SU-DHL-6 (cell line): ENCODE results near the gene ZNF148.
A peak's percentile ranks its signal among the peaks of the same experiment; 100 is the strongest.

ENCODE experiments used
- H2AFZ ChIP-seq: fragments of 200-600 bp; sonication (generic); 2 replicates; pipeline ENCODE4 v1.6.1; 2014; ENCODE audit warnings: low read depth, mild to moderate bottlenecking, moderate library complexity, mixed read lengths, antibody characterized with exemption, low read length; ENCODE audit not compliant: severe bottlenecking
- H3F3A ChIP-seq: fragments of 200-600 bp; shearing (Covaris generic); 2 replicates; pipeline ENCODE4 v1.6.0; 2016; ENCODE audit warnings: antibody characterized with exemption, mild to moderate bottlenecking; ENCODE audit not compliant: insufficient read depth
- H3K27ac ChIP-seq: fragments of 200-600 bp; sonication (generic); 2 replicates; pipeline ENCODE4 v1.5.1; 2016; ENCODE audit warnings: low read depth, mild to moderate bottlenecking, low read length, moderate library complexity, mixed read lengths
- H3K27me3 ChIP-seq: fragments of 200-600 bp; sonication (generic), shearing (Covaris generic); 2 replicates; pipeline ENCODE4 v1.6.0; 2014; ENCODE audit warnings: mild to moderate bottlenecking, low read length
- H3K36me3 ChIP-seq: fragments of 200-600 bp; sonication (generic); 2 replicates; pipeline ENCODE4 v1.6.1; 2014; ENCODE audit warnings: mild to moderate bottlenecking, low read length, mixed read lengths
- H3K4me2 ChIP-seq: fragments of 300-600, 200-600 bp; shearing (Covaris generic), sonication (generic); 2 replicates; pipeline ENCODE4 v1.6.0; 2014; ENCODE audit warnings: low read length, low read depth, mild to moderate bottlenecking; ENCODE audit not compliant: poor library complexity, severe bottlenecking
- H3K4me3 ChIP-seq: fragments of 200-600 bp; sonication (generic); 2 replicates; pipeline ENCODE4 v1.5.1; 2014; ENCODE audit warnings: antibody characterized with exemption, low read length, mild to moderate bottlenecking, mixed read lengths; ENCODE audit not compliant: insufficient read depth, poor library complexity, severe bottlenecking
- H3K79me2 ChIP-seq: fragments of 200-600 bp; sonication (generic); 2 replicates; pipeline ENCODE4 v1.6.1; 2014; ENCODE audit warnings: mild to moderate bottlenecking, low read length, moderate library complexity; ENCODE audit not compliant: insufficient read depth
- H3K9ac ChIP-seq: fragments of 200-600 bp; sonication (generic); 2 replicates; pipeline ENCODE4 v1.7.0; 2014; ENCODE audit warnings: mild to moderate bottlenecking, low read length
- H3K9me2 ChIP-seq: fragments of 200-600 bp; sonication (generic); replicated peaks from 2 replicates; pipeline ENCODE4 v1.6.1; 2014; ENCODE audit warnings: low read length; ENCODE audit not compliant: insufficient read depth
- H3K9me3 ChIP-seq: fragments of 200-600 bp; sonication (generic); 2 replicates; pipeline ENCODE4 v1.6.1; 2014; ENCODE audit warnings: low read length, mixed read lengths; ENCODE audit not compliant: insufficient read depth
- H4K20me1 ChIP-seq: fragments of 200-600 bp; sonication (generic); 2 replicates; pipeline ENCODE4 v1.6.1; 2014; ENCODE audit warnings: low read depth, mild to moderate bottlenecking, antibody characterized with exemption, low read length, moderate library complexity, mixed read lengths
- CTCF ChIP-seq: fragments of 200-600 bp; sonication (generic); IDR thresholded peaks from one replicate; pipeline ENCODE4 v1.5.1; 2017; ENCODE audit warnings: antibody characterized with exemption, mild to moderate bottlenecking, low read length, moderate library complexity; ENCODE audit not compliant: insufficient read depth, poor library complexity, severe bottlenecking
- EZH2phosphoT487 ChIP-seq: fragments of 200-600 bp; sonication (generic), shearing (Covaris generic); conservative IDR thresholded peaks from 2 replicates; pipeline ENCODE4 v1.6.1; 2018; ENCODE audit warnings: mild to moderate bottlenecking, antibody characterized with exemption, low read length, moderate library complexity, mixed read lengths

Gene ZNF148

GRCh38 chr3:125179143-125179883 lies 195.8 kb downstream of the ZNF148 start:
- no peaks in the 10 kb centered on the region for H3K36me3 ChIP-seq
- H4K20me1 ChIP-seq, result no peaks in the 10 kb centered on the region
- peak overlapping the region; percentile 49 for H2AFZ ChIP-seq
- TF ChIP-seq EZH2phosphoT487 (no peak), CTCF (no peak)
- H3K27ac ChIP-seq, result no peak overlapping the region
- no peak overlapping the region for H3K4me3 ChIP-seq
- no peak overlapping the region for H3K4me2 ChIP-seq
- H3K27me3 ChIP-seq, result no peaks in the 10 kb centered on the region
- no peaks in the 10 kb centered on the region for H3K9me2 ChIP-seq
- no peaks in the 10 kb centered on the region for H3K79me2 ChIP-seq
- no peaks in the 10 kb centered on the region for H3F3A ChIP-seq
- no peaks in the 10 kb centered on the region for H3K9me3 ChIP-seq
- no peak overlapping the region for H3K9ac ChIP-seq

- no peaks in the 10 kb centered on the region for H3F3A ChIP-seq
- H3K4me2 ChIP-seq, result no peak overlapping the region
- H3K79me2 ChIP-seq, result no peaks in the 10 kb centered on the region
- H4K20me1 ChIP-seq, result no peaks in the 10 kb centered on the region
- no peak overlapping the region for H2AFZ ChIP-seq
- TF ChIP-seq CTCF, result no peak
- no peak for TF ChIP-seq EZH2phosphoT487
- no peaks in the 10 kb centered on the region for H3K9me3 ChIP-seq
- no peaks in the 10 kb centered on the region for H3K36me3 ChIP-seq
- H3K4me3 ChIP-seq, result no peak overlapping the region
- no peak overlapping the region for H3K27ac ChIP-seq
- H3K9me2 ChIP-seq, result no peaks in the 10 kb centered on the region
- no peaks in the 10 kb centered on the region for H3K27me3 ChIP-seq
- H3K9ac ChIP-seq, result no peak overlapping the region
These were observed 197.4 kb downstream of the ZNF148 start for GRCh38 chr3:125177746-125178145.
